ENCODE data around the gene ATXN10.
"Not testable (repeated sequence)": the region's sequence is repeated elsewhere in the genome, so short reads cannot be mapped to it uniquely, and the experiment has no call there.

Gene ATXN10

GRCh38 chr22:45784357-45785277 lies 113.0 kb downstream of the ATXN10 start:
- DNase-seq (ENCODE audit: low read depth in 2 of 2) = no peak

- no peak for DNase-seq (ENCODE audit: low read depth in 2 of 2)
Measured at GRCh38 chr22:45785458-45785857, 113.8 kb downstream of the ATXN10 start.

DNA sequence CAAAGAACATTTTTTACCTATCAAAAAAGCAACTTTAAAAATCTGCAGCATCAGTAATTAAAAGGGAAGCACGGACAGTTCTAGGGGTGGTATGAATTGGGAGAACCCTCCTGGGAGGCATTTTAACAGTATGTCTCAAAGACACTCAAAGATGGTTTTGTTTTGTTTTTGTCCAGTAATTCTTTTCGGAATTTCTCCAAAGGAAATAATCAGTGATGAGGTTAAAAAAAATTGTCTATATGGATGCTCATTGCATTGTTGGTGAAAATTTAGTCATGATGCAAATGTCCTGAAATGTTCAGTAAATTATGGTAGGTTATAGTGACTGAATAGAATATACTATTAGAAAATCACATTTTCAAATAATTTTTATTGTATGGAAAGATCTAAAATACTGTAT lies 115.1 kb downstream of the ATXN10 start:
- DNase-seq (ENCODE audit: low read depth in 2 of 2) = no peak

DNA sequence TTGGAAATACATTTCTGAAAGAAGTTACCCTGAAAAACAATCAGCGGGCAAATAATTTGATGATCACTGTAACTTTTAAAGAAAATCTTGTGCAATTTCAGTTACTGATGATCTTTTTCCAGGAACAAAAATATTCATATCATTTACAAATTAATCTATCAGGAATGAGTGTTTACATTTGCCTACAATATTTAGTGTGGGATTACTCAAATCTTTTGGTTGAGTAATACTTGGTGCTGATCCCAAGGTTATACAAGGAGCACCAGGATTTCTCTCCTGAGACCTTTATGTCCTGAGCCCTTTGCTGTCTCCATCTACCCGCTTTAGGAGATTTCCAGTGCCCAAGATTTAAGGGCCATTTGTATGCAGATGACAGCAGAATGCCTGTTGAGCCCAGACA lies 116.1 kb downstream of the ATXN10 start:
- no peak for DNase-seq (ENCODE audit: low read depth in 2 of 2)

DNA sequence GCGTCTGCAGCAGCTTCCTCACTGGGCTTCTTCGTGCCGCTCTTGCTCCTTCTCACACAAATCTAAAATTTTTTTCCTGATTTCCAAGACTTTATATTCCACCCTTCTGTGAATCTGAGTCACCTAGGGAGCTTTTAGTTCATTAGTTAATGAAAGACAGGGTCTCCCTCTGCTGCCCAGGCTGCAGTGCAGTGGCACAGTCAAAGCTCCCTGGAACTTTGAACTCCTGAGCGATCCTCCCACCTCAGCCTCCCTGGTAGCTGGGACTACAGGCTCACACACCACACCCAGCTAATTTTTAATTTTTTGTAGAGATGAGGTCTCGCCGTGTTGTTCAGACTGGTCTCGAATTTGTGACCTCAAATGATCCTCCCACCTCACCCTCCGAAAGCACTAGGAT lies 116.9 kb downstream of the ATXN10 start:
- no peak for DNase-seq (ENCODE audit: low read depth in 2 of 2)

DNA sequence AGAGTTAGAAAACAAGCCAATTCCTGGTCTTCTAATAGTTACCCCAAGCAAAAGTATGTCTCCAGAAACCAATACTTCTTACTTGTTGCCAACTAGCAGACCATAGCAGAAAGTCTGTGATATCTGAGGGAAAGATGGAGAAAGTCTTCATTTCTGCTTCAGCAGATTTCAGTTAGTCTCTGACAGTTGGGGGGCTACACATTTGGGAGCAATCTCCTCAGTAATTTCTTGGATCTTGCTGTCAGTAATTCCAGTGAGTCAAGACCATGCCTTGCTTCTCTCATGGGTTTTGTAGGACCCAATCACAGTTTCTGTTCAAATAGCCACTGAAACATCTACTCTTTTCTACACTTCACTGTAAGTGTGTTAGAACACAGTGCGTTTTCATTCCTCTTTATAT lies 118.8 kb downstream of the ATXN10 start:
- no peak for DNase-seq (ENCODE audit: low read depth in 2 of 2)

GRCh38 chr22:45793161-45793560 lies 121.5 kb downstream of the ATXN10 start:
- DNase-seq (ENCODE audit: low read depth in 2 of 2) = no peak

DNA sequence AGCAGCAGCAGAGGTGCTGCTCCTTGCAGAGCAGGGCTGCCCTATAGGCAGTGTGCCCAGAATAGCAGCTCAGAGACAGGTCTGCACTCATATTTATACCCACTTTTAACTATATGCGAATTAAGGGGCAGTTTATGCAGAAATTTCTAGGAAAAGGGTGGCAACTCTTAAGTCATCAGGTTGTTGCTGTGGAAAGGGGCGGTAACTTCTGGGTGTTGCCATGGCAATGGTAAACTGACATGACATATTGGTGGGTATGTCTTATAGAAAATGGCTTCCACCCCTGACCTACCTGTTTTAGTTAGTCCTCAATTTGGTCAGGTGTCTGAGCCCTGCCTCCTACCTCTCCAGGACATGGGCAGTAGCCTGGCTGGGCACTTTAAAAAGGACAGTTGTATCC lies 122.3 kb downstream of the ATXN10 start:
- DNase-seq (ENCODE audit: low read depth in 2 of 2) = no peak

DNA sequence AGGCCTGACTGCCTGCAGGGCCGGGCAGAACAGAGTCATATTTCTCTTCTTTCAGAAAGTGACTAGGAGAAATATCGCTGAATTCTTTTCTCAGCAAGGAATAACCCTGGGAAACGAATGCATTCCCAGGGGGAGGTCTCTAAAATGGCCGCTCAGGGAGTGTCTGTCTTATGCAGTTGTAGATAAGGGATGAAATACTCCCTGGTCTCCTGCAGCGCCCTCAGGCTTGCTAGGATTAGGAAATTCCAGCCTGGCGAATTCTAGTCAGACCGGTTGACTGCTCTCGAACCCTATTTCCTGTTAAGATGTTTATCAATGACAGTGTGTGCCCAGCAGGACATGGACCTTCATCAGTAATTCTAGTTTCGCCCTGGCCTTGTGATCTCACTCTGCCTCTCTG lies 124.4 kb downstream of the ATXN10 start:
- not testable (repeated sequence) for DNase-seq (ENCODE audit: low read depth in 2 of 2)

DNA sequence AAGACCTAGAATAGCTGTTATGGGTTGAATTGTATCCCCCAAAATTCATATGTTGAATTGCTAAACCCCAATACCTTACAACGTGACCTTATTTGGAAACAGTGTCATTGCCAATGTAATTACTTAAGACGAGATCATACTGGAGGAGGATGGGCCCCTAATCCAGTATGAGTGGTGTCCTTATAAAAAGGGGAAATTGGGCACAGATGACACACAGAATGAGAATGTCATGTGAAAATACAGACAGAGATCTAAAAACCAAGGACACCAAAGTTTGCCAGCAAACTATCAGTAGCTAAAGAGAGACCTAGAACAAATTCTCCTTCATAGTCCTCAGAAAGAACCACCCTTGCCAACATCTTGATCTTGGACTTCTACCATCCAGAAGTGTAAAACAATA lies 127.7 kb downstream of the ATXN10 start:
- no peak for DNase-seq (ENCODE audit: low read depth in 2 of 2)

DNA sequence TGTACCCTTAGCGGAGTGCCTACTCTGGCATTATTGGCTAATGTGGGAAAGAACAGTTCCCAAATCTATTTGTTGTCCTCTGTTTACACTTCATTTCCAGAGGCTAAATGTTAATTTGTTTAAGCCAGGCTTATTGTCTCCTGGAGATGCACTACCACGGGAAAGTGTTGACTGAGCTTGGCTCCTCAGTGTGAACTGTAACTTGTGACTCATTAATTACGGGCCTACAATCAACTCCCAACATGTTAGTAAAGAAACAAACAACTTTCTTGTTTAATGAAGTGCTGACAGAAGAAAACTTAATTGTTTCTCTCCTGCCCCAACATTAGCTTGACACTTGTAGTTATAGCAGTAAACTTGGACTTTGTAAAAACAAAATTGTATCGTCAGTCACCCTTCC lies 130.4 kb downstream of the ATXN10 start:
- DNase-seq (ENCODE audit: low read depth in 2 of 2) = no peak

GRCh38 chr22:45804319-45804985 lies 132.8 kb downstream of the ATXN10 start:
- DNase-seq (ENCODE audit: low read depth in 2 of 2) = no peak

- DNase-seq (ENCODE audit: low read depth in 2 of 2) = no peak
Measured at GRCh38 chr22:45804986-45805325, 133.3 kb downstream of the ATXN10 start.

- no peak for DNase-seq (ENCODE audit: low read depth in 2 of 2)
Measured at GRCh38 chr22:45805413-45805812, 133.8 kb downstream of the ATXN10 start.

GRCh38 chr22:45807156-45807915 lies 135.7 kb downstream of the ATXN10 start:
- DNase-seq (ENCODE audit: low read depth in 2 of 2) = no peak

DNA sequence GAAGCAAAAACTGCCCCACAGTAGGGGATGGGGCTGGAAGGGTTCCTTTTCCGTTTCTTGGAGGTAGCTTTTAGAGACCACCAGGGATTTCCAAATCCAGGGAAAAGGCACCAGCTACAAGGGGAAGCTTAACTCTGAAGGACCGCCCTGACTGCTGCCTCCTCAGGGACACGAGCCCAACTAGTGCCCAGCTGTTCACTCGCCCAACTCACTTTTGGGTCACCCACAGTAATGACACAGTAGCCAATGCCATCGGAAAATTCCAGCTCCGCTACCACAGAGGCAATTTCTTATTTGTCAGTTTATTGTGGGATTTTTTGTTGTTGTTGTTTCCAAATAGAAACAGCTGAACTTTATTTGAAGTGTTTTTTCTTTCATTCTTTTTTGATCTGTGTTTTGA lies 141.3 kb downstream of the ATXN10 start:
- DNase-seq (ENCODE audit: low read depth in 2 of 2) = no peak

DNA sequence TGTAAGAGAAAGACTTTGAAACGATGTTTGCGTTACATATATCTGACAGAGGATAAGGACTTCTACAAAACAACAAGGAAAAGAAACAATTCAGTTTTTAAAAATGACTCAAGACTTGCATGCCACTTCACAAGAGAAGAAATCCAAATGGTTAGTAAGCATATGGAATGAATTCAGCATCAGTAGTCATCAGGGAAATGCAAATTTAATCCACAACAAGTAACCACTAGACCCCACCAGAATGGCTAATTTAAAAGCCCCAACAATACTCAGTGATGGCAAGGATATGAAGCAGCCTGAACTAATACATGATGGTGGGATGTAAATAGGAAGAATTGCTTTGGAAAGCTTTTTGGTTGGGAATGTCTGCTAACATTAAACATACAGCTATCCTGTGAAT lies 142.6 kb downstream of the ATXN10 start:
- no peak for DNase-seq (ENCODE audit: low read depth in 2 of 2)

GRCh38 chr22:45816776-45817175 lies 145.1 kb downstream of the ATXN10 start:
- DNase-seq (ENCODE audit: low read depth in 2 of 2) = no peak

GRCh38 chr22:45817745-45818423 lies 146.2 kb downstream of the ATXN10 start:
- DNase-seq (ENCODE audit: low read depth in 2 of 2) = no peak

- no peak for DNase-seq (ENCODE audit: low read depth in 2 of 2)
Measured at GRCh38 chr22:45818424-45819085, 146.9 kb downstream of the ATXN10 start.

GRCh38 chr22:45819305-45819704 lies 147.7 kb downstream of the ATXN10 start:
- DNase-seq (ENCODE audit: low read depth in 2 of 2) = no peak

Data from stimulated activated CD4-positive, alpha-beta T cell treated with anti-CD3 and anti-CD28 coated beads, Interleukin-4, amount 100 ng/mL, for 48 hours (primary cell).